A549 treated with dexamethasone at 1 μM for 4 hours (cell line): Measurements from ENCODE around the gene CDC42SE1. TPM values are rescaled to one million over a fixed set of nuclear protein-coding genes. Genes with fewer than 3 reads are reported as not detected.

Experiments used
- total RNA-seq: library from RNA; stranded (reverse); fragments of 200-300 nt; extraction: Qiagen RNA extraction; gene quantifications from 5 replicates; pipeline ENCODE4 v1.2.3, GENCODE V29; 2022

CDC42SE1 gene, protein sequence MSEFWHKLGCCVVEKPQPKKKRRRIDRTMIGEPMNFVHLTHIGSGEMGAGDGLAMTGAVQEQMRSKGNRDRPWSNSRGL
- 88.2 to 91.9 TPM (median 89.9 TPM) in 5 replicates for total RNA-seq

DNA sequence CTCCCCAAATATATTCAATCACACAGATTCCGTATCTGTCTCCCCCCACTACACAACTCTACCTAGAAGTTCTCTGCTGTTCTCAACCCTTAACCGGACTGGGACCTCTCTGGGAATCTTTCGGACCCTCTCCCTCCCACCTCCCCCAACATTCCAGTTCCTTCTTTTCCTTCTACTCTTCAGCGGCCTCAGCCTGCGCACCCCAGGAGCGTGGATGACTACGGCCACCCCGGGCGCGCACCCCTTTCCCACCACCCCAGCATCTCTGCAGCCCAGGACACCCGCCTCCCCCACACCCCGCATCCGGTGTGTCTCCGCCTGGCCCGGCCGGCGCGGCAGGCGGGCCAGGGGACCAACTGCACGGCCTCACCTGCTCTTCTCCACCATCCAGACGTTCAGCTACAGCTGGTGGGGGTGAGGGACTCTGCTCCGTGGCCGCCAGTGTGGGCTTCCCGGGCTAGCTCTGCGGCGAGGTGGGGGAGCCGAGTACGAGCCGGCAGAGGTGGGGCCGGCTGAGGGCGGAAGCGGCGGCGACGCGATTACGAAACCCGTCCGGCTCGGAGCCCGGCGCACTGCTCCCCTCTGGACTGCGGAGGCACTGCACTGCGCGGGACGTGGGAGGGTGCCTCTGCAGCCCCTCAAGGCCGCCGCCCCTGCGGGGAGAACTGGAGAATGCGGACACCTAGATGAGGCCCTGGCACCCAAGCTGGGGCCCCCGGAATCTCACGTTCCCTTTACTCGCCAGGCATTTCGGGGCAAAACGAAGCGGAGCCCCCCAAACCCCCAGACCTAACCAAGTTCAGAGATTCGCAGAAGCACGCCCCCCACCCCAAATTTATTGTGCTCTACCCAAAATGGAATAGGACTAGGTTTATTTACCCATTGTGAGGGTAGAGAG lies at the start of gene CDC42SE1:
CDC42SE1 (minus strand) TSS at position 514 of the 898 bp plus-strand sequence. CDS start 3,892 bp downstream, outside the sequence.

GRCh38 chr1:151070474-151071276 lies 11.3 kb upstream of the CDC42SE1 start, which contains the start of gene GABPB2:
Gene GABPB2 (plus strand): TSS chr1:151070761. CDS start chr1:151088190, 17,429 bp downstream.

GRCh38 chr1:151060007-151060656 lies 710 bp upstream of the CDC42SE1 start, which contains the start of gene MLLT11:
Gene MLLT11 (plus strand): TSS chr1:151060397. CDS start chr1:151067225, 6,828 bp downstream.

DNA sequence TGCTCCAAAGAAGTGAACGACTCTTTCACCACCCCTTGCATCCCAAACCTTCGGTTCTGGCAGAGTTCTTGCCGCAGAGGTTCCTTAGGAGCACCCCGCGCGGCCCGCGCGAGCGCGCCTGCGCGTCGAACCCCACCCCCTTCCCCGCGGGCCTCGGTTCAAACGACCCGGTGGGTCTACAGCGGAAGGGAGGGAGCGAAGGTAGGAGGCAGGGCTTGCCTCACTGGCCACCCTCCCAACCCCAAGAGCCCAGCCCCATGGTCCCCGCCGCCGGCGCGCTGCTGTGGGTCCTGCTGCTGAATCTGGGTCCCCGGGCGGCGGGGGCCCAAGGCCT lies 11.9 kb downstream of the CDC42SE1 start, which contains the start of gene C1orf56:
C1orf56 (plus strand) TSS at position 161 of the 334 bp plus-strand sequence; CDS start at position 258, 97 bp downstream.

GRCh38 chr1:151036356-151036755 lies 23.1 kb downstream of the CDC42SE1 start, which contains the start of gene BNIPL:
Gene BNIPL (plus strand): TSS chr1:151036586. CDS start chr1:151036726, 140 bp downstream.

GRCh38 chr1:151008244-151009205 lies 50.9 kb downstream of the CDC42SE1 start, which contains the start of gene PRUNE1:
Gene PRUNE1 (plus strand): TSS chr1:151008449. CDS start chr1:151008633, 184 bp downstream.

GRCh38 chr1:151006327-151007052 lies 52.9 kb downstream of the CDC42SE1 start, which contains the start of gene MINDY1:
Gene MINDY1 (minus strand): TSS chr1:151006902. CDS start chr1:151002617, 4,285 bp downstream.

Other genes starting within 250 kb of the CDC42SE1 start
- gene ARNT, start 183.0 kb downstream of the CDC42SE1 start, total RNA-seq = 9.3 to 15.0 TPM (median 14.1 TPM) in 5 replicates
- gene CTXND2, start 172.5 kb downstream of the CDC42SE1 start, total RNA-seq = not detected in 5 replicates
- gene SETDB1, start 133.3 kb downstream of the CDC42SE1 start, total RNA-seq = 21.6 to 27.7 TPM (median 24.1 TPM) in 5 replicates
- 239 to 260 TPM (median 257 TPM) in 5 replicates for gene CERS2, start 84.8 kb downstream of the CDC42SE1 start, total RNA-seq
- gene ANXA9, start 77.3 kb downstream of the CDC42SE1 start, total RNA-seq = 0.71 to 1.2 TPM (median 0.89 TPM) in 5 replicates
- 2.5 to 3.9 TPM (median 3.3 TPM) in 5 replicates for gene MINDY1, start 52.7 kb downstream of the CDC42SE1 start, total RNA-seq
- 14.7 to 18.6 TPM (median 17.8 TPM) in 5 replicates for gene PRUNE1, start 51.2 kb downstream of the CDC42SE1 start, total RNA-seq
- 0.07 to 0.17 TPM (median 0.11 TPM) in 4 of 5 replicates, not detected in the other for gene BNIPL, start 23.0 kb downstream of the CDC42SE1 start, total RNA-seq
- gene C1orf56, start 11.9 kb downstream of the CDC42SE1 start, total RNA-seq = 5.6 to 8.1 TPM (median 6.4 TPM) in 5 replicates
- 11.9 to 15.4 TPM (median 14.5 TPM) in 5 replicates for gene MLLT11, start 775 bp upstream of the CDC42SE1 start, total RNA-seq
- 2.6 to 3.9 TPM (median 3.8 TPM) in 5 replicates for gene GABPB2, start 11.1 kb upstream of the CDC42SE1 start, total RNA-seq
- gene SEMA6C, start 87.0 kb upstream of the CDC42SE1 start, total RNA-seq = 1.5 to 2.3 TPM (median 1.5 TPM) in 5 replicates
- not detected in 5 replicates for gene TNFAIP8L2, start 97.0 kb upstream of the CDC42SE1 start, total RNA-seq
- gene LYSMD1, start 106.3 kb upstream of the CDC42SE1 start, total RNA-seq = 5.2 to 7.3 TPM (median 7.1 TPM) in 5 replicates
- 45.2 to 49.4 TPM (median 47.4 TPM) in 5 replicates for gene SCNM1, start 106.5 kb upstream of the CDC42SE1 start, total RNA-seq
- gene TMOD4, start 116.4 kb upstream of the CDC42SE1 start, total RNA-seq = 0.23 to 0.43 TPM (median 0.35 TPM) in 3 of 5 replicates, not detected in the others
- 49.1 to 77.7 TPM (median 52.5 TPM) in 5 replicates for gene VPS72, start 130.6 kb upstream of the CDC42SE1 start, total RNA-seq
- gene PIP5K1A, start 138.9 kb upstream of the CDC42SE1 start, total RNA-seq = 57.0 to 64.9 TPM (median 60.7 TPM) in 5 replicates
- 173 to 199 TPM (median 198 TPM) in 5 replicates for gene PSMD4, start 195.1 kb upstream of the CDC42SE1 start, total RNA-seq
- 11.3 to 15.1 TPM (median 13.2 TPM) in 5 replicates for gene ZNF687, start 222.7 kb upstream of the CDC42SE1 start, total RNA-seq